HG02884 (cell line): ENCODE data around the gene CRLF3.
"Not testable (repeated sequence)": the region's sequence is repeated elsewhere in the genome, so short reads cannot be mapped to it uniquely, and the experiment has no call there.

Experiments
- ATAC-seq: cut with Tn5 transposase; IDR thresholded peaks from one replicate; pipeline ENCODE4 v1.9.1; 2021; ENCODE audit warnings: mild to moderate bottlenecking, moderate library complexity; ENCODE audit not compliant: unreplicated experiment

The CRLF3 gene

DNA sequence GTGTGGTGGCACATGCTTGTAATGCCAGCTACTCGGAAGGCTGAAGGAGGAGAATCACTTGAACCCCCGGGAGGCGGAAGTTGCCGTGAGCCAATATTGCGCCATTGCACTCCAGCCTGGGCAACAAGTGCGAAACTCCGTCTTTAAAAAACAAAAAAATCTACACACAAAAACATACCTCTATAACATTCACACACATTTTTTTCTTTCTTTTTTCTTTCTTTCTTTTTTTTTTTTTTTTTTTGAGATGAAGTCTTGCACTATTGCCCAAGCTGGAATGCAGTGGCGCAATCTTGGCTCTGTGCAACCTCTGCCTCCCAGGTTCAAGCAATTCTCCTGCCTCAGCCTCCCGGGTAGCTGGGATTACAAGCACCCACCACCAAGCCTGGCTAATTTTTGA, 9.6 kb downstream of the CRLF3 start:
- ATAC-seq, result not testable (repeated sequence)

DNA sequence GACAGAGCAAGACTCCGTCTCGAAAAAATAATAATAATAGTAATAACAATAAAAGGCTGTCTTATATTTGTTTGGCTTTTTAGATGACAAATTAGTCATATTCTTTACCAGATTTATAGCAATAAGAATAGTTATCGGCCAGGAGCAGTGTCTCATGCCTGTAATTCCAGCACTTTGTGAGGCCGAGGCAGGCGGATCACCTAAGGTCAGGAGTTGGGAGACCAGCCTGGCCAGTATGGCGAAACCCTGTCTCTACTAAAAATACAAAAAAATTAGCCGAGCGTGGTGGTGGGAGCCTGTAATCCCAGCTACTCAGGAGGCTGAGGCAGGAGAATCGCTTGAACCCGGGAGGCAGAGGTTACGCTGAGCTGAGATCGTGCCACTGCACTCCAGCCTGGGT, 10.3 kb downstream of the CRLF3 start:
- ATAC-seq, result not testable (repeated sequence)

DNA sequence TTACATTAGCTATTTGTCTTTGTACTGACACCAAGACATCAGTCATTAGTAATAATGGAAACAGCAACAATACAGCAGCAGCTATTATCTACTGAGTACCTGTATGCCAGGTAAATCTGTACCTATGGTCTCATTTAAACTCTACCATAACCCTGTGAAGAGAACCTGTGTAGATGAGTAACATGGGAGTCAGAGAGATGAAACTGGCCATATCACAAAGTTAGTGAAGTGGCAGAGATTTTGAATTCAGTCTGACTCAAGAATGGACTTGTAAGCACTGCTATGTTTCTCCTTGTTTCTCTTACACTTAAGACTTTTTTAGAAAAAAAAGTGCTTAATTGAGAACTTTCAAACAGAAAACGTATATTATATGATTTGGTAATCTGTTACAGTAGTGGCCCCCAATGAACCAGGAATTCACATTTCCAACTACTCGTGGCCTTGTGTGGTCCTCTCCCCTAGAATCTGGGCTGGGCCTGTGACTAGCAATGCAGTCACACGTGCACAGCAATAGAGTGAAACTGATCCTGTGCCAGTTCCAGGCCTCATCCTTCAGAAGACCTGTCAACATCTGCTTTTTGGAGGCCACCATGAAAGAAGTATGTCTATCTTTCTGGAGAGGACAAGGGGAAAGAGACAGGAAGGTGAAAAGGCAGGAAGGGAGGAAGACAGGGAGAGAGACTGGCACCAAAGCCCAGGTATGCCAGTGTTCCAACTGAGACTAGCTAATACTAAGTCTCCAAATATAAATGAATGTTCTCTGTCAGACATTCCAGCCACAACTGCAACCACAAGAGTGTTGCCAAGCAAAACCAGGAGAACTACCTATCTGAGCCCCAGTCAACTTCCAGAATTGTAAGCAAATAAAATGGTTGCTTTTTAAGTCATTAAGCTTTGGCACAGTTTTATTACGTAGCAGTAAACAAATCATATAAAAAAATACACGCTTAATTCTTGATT, 12.0 kb downstream of the CRLF3 start:
- ATAC-seq, result no peak

DNA sequence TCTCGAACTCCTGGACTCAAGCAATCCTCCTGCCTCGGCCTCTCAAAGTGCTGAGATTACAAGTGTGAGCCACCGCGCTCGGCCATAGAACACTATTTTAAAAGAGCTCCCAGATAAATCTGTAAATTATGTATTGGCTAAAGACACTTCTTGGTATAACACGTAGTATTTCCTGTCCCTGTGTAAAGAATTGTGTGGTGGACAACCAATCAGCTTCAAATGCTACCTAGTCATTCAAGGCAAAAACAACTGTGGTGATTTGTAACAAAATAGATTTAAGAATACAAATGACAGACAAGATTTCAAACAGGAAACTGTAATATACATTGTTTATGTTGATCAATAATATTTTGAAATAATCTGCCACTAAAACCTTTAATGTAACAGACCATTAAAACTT, 14.6 kb downstream of the CRLF3 start:
- ATAC-seq, result no peak

DNA sequence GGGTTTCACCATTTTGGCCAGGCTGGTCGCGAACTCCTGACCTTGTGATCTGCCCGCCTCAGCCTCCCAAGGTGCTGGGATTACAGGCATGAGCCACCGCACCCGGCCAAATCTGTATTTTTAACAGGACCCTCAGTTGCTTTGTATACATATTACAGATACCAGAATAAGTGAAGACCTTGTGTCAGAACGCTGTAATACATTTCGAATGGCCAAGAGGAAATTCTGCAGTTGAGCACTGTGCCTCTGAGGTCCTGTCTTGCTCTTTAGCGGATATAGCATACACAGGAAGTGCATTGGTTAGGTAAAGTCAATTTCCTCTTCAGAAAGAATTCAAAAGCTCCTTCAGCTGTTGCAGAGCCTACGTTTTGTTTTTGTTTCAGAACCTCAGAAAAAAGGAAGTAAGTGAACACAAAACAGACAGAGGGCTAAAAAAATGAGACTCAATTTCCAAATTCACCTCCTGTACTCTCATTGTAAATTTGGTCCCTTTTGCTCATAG, 15.7 kb downstream of the CRLF3 start:
- peak; percentile 84 for ATAC-seq

DNA sequence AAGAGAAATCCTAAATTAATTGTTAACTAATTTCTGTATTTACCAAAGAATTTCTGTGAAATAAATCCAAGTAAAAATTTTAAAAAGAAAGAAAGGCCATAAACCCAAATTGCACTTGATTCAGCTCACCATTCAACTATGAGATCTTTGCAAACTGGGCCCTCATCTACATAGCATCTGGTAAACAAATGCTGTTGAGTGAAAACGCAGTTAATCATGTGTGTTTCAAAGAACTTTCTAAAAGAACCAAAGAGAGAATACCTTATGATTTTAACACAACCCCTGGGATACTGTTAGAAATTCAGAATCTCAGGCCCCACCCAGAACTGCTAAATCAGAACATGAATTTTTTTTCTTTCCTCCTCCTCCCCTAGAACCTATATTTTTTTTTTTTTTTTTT, 16.6 kb downstream of the CRLF3 start:
- ATAC-seq, result no peak

DNA sequence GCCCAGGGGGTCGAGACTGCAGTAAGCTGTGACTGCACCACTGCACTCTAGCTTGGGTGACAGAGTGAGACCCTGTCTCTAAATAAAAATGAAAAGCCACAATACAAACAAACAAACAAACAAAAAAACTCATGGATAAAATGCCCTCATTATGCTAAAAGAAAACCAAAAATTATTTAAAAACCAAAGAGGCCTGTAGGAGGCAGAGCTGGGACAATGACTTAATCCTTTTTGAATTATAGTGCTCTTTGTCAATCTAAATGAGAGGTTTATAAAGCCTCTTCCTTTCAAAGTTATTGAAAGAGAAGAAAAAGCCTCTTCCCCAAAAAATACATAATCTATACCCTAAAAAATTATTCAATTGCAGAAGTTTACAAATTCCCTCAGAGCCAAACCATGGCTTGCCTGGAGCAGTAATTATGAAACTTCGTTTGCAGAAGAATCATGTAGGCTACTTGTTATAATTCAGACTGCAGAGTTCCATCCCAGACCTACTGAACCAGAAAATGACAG, 18.5 kb downstream of the CRLF3 start:
- ATAC-seq, result no peak

DNA sequence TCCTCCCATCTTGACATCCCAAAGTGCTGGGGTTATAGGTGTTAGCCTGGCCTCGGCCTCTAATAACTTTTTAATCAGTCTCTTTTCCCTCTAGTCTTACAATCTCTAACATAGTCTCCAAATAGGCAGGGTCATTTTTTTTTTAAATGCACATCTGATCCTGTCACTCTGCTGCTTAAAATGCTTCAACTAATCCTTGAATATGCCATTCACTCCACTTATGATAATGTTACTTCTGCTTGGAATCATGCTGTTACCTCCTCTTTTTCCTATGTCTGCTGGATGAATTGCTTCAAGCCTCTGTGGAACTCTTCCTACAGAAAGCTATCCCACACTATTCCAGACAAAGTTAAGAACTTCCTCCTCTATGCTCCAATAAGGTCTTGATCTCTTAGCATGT, 22.8 kb downstream of the CRLF3 start:
- no peak for ATAC-seq

DNA sequence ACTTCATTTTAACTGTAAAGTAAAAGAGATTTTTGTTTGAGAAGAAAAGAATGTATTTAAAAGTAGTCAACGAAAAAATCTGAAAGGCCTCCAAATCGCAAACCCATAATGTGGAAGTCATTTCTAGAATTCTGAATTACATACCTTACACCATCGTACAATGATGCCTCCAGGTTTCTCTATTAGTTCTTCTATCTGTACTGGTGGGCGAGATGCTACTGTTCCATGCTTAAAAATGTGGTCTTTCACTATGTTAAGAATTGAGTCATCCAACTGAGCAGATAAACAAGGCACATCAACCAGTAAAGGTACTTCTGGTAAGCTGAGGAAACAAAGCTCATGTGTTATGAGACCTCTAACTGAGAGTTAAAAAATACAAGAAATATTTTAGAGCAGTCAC, 28.5 kb downstream of the CRLF3 start:
- no peak for ATAC-seq

DNA sequence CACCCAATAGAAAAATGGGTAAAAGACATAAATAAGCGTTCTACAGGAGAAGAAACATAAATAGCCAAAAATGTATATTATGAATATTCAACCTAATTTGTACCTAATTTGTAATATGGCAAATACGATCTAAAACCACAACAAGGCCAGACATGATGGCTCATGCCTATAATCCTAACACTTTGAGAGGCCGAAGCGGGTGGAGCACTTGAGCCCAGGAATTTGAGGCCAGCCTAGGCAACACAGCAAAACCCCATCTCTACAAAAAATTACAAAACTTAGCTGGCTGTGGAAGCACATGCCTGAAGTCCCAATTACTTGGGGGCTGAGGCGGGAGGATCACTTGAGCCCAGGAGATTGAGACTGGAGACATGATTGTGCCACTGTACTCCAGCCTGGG, 30.1 kb downstream of the CRLF3 start:
- ATAC-seq, result no peak

DNA sequence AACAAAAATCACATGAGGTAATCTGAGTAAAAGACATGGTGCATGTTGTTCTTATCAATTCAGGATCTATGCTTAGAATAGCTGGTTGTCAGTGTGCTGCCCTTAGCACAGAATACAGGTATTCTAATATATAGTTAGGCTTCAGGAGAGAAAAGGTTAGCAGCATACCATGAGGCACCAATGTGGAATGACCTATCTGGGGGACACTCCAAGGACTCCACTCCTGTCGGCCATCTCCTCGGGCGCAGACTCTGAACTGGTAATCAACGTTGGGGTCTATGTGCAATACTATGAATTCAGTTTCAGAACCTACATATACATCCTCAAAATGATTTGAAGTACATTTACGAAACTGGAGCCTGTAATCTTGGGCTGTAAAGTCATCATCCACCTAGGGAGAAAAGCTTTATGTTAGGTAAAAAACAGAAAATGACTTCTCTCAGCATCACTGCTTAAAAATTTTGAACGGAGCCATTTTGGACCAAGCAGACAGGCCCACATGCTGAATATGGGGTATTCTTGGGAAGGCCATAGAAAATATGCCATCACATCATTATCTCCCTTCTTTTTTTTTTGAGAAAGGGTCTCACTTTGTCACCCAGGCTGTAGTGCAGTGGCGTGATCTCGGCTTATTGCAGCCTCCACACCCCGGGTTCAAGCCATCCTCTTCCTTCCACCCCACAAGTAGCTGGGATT, 31.1 kb downstream of the CRLF3 start:
- ATAC-seq, result no peak

DNA sequence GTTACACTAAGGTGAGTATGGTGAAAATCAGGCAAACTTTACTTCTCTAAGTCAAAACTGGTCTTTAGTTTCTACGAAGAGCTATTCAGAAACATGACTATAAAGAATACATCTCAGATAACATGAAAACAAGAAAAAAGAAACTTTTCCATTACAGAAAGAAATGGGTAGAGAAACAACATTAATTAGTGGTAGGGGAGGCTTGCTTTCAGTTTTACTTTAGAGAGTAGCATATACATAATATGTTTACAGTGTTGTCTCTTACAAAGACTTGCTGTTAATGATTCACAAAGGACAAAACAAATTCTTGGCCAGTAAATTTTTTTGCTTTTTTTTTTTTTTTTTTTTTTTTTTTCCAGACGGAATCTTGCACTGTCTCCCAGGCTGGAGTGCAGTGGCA, 34.2 kb downstream of the CRLF3 start:
- ATAC-seq, result no peak

DNA sequence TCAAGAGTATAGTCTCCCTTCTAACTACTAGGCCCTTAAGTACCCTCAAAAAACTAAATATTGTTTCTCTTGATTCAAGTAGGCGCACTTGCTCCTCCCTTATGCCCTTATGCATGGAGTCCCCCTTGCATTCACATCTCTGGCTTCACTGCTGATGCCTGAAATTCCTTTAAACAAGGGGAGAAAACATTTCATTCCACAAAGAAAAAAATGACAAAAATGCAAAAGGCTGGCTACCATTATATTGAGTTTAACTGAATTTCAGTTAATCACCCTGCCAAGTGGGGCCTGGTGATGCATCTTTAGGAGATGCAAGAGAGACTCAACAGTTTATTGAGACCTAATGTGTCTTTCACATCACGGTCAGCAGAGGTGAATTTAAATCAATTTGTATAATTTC, 35.6 kb downstream of the CRLF3 start:
- no peak for ATAC-seq

DNA sequence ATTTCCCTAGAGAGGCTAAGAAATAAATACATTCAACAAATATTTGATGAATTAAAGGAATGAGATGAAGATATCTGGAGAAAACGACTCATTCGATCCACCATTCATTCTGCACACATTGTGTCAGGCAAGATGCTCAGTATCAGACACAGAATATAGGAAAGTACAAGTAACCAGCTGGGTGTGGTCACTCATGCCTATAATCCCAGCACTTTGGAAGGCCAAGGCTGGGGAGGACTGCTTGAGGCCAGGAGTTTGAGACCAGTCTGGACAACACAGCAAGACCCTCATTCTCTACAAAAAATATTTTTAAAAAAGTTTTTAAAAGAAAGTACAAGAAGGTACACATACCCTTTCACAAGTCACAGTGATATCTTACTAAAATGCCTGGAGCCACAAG, 42.3 kb downstream of the CRLF3 start:
- no peak for ATAC-seq

DNA sequence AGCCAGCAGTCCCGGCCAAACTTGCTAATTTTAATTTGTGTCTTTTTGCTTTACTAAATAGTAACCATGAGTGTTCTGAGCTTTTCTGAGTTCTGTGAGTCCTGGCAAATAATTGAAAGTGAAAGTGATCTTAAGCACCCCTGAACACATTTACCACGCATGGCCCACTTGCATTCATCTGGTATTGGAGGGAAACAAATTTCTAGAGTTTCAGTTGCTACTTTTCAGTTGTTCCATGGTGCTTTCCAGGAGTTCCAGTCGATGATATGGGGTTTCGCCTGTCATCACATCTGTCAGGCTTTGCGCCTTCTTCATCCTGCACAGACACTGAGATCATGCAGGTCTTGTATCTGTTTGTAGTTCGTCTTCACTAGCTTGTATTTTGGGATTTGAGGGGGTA, 44.1 kb downstream of the CRLF3 start:
- ATAC-seq, result no peak

DNA sequence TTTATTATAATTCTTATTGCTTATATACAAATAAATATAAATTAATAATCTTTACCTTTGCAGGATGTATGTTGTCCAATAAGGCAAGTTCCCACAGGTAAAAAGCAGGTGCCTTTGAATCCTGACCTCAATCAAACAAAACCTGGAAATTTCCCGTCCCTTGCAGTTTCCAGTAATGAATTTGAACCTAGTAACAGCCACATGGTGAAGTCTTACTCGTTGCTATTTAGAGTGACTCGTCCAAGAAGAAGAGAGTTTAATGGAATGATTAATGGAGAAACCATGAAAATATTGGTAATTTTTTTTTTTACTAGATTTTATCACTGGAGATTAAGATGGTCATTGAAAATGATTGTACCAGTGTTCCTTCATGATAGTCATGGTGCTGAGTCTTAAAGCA, 55.7 kb downstream of the CRLF3 start:
- not testable (repeated sequence) for ATAC-seq

DNA sequence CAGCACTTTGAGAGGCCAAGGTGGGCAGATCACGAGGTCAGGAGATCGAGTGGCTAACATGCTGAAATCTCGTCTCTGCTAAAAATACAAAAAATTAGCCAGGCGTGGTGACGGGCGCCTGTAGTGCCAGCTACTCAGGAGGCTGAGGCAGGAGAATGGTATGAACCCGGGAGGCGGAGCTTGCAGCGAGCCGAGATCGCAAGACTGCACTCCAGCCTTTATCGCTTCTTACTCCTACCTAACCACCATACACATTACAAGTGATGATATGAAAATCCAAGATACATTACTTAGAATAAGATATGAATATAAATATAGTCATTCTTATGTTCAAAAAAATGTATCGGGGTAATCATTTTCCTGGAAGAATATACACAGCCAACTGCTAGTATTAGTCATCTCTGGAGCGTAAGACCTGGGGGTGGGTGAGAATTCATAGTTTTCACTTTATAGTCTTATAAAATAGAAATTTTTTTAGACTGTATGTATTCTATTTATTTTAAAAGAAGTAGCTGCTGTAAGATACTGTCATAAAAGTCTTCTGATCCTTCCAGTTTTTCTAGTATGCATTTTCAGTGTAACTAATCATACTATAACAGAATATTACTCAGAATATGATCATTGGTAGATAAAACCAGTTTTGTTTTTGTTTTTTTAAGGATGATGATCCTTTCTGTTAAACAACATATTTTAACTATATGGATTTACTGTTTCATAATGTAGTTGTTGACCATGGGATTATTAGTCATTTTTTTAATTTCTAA, 56.7 kb downstream of the CRLF3 start:
- not testable (repeated sequence) for ATAC-seq

DNA sequence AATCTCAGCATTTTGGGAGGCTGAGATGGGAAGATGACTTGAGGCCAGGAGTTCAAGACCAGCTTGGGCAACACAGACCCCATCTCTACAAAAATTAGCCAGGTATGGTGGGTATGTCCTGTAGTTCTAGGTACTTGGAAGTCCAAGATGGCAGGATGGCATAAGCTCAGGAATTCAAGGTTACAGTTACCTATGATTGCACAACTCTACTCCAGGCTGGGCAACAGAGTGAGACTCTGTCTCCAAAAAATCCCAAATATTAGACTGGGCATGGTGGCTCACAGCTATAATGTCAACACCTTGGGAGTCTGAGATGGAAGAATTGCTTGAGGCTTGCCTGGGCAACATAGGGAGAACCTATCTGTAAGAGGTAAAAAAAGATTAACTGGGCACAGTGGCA, 63.4 kb downstream of the CRLF3 start:
- ATAC-seq, result no peak

DNA sequence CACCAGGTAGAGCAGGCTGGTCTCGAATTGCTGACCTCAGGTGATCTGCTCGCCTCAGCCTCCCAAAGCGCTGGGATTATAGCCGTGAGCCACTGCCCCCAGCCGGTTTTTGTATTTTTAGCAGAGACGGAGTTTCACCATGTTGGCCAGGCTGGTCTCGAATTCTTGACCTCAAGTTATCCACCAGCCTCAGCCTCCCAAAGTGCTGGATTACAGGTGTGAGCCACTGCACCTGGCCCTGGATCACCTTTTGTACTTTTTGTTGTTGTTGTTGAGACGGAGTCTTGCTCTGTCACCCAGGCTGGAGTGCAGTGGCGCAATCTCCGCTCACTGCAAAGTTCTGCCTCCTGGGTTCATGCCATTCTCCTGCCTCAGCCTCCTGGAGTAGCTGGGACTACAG, 71.2 kb downstream of the CRLF3 start:
- ATAC-seq, result not testable (repeated sequence)

DNA sequence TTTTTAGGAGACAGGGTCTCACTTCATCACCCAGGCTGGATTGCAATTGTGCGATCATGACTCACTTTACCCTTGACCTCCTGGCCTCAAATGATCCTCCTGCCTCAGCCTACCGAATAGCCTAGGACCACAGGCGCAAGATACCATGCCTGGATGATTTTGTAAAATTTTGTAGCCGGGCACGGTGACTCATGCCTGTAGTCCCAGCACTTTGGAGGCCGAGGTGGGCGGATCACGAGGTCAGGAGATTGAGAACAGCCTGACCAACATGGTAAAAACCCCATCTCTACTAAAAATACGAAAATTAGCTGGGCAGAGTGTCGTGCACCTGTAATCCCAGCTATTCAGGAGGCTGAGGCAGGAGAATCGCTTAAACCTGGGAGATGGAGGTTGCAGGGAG, 73.5 kb downstream of the CRLF3 start:
- not testable (repeated sequence) for ATAC-seq

DNA sequence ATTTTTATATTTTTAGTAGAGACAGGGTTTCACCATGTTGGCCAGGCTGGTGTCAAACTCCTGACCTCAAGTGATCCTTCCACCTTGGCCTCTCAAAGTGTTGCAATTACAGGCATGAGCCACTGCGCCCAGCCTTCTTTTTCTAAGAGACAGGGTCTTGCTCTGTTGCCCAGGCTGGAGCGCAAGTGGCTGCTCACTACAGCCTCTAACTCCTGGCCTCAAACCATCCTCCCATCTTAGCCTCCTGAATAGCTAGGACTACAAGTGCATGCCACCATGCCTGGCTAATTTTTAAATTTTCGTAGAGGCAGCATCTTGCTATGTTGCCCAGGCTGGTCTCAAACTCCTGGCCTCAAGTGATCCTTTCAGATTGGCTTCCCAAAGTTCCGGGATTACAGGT, 76.9 kb downstream of the CRLF3 start:
- not testable (repeated sequence) for ATAC-seq
